ENCODE measurements around the gene SMARCC2. TPM values are rescaled to one million over a fixed set of nuclear protein-coding genes. Genes with fewer than 3 reads are reported as not detected.
A peak's percentile ranks its signal among the peaks of the same experiment; 100 is the strongest.
"Not testable (repeated sequence)": the region's sequence is repeated elsewhere in the genome, so short reads cannot be mapped to it uniquely, and the experiment has no call there.

SMARCC2 gene
- total RNA-seq, 6 donors from 2014 or later: 71.4 to 258 (median 93.9) TPM

DNA sequence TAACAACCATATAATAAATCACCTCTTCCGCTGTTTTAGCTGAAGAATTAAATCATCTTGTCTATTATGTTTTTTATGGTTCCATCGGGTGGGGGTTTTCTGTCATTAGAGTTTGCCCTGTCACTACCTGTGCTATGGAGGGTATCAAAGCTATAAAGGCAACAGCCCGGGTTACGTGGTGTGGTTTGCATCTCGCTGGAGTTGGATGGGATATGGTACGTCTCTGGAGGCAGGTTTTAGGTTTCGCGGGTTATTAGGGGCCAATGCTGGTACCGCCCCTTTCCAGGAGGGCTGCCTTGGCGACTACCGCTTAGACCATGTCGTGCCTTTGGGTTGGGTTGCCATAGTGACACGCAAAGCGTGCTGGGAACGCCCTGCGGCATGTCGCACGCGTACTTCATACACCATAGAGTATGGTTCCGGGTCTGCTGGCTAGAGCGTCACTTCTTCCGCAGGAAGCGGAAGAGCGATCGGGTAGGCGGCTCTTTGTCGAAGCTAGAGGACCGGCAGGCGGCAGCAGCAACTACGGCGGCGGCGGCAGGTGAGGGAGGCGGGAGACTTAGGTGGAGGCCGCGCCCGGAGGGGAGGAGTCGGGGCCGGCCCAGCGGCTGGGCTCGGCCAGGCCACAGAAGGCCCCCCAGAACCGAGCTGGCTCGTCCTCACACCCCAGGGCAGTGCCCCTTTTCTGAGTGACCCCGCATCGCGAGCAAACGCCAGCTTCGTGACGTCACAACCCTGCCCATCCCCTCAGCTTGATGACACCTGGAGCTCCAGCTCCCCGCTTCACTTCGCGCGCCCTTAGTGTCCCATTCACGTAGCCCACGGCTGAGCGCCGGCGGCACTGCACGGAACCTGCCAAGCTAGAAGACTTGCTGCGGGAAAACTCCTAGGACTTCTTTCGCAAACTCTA, 71.2 kb downstream of the SMARCC2 start, which contains the start of gene ZC3H10:
TSS of gene ZC3H10 (plus strand) at position 489 of the 910 bp plus-strand sequence. CDS start 2,297 bp downstream, outside the sequence.
- Histone ChIP-seq H3K27ac (peak within 1 kb of the TSS; percentile 94 to 97 (median 96)), H3K27me3 (no peaks in the 10 kb centered on the region), H3K4me1 (peaks cover 16 to 33% (median 29%) of the 10 kb centered on the region in 4 donors), H3K36me3 (peaks cover 9 to 37% (median 17%) of the 10 kb centered on the region in 4 donors), H3K4me3 (peak within 1 kb of the TSS; percentile 68 to 86 (median 74)), H3K9me3 (no peaks in the 10 kb centered on the region)
- WGBS, 2 donors: 1% methylated on average over 19 to 51 of the region's 61 CpGs
- TF ChIP-seq EP300 (IDR thresholded peaks at IDR 0.05) (peak in 2 of 4 donors; percentile 57 to 85), CTCF (IDR thresholded peaks at IDR 0.05) (peak in 5 of 6 experiments; percentile 29 to 77 (median 70)), POLR2A (IDR thresholded peaks at IDR 0.05) (peak in 3 of 4 donors; percentile 77 to 96 (median 90)), POLR2AphosphoS5 (IDR thresholded peaks at IDR 0.05) (peak; percentile 96)
- peak; percentile 95 to 100 for DNase-seq
- ATAC-seq (ENCODE audit: low FRiP score in 2 of 2): peak; percentile 93 to 97

GRCh38 chr12:56117082-56117706, 72.1 kb downstream of the SMARCC2 start:
- not testable (repeated sequence) for DNase-seq; H3K9me3 ChIP-seq; H3K27me3 ChIP-seq; ATAC-seq (ENCODE audit: low FRiP score in 2 of 2)
- H3K4me1 ChIP-seq: peaks cover 16 to 33% (median 29%) of the 10 kb centered on the region in 4 donors
- peak overlapping the region; percentile 68 to 86 (median 74) for H3K4me3 ChIP-seq
- peaks cover 9 to 44% (median 25%) of the 10 kb centered on the region in 4 donors for H3K36me3 ChIP-seq
- H3K27ac ChIP-seq: peak overlapping the region; percentile 94 to 97 (median 96)
- 3 to 4% methylated on average over 16 of the region's 16 CpGs for WGBS, 2 donors

GRCh38 chr12:56116267-56117081, 72.8 kb downstream of the SMARCC2 start, which contains the start of gene RPL41:
RPL41 (plus strand) TSS chr12:56116633.
- Histone ChIP-seq H3K9me3 (no peaks in the 10 kb centered on the region), H3K27me3 (no peaks in the 10 kb centered on the region), H3K4me1 (peaks cover 16 to 33% (median 29%) of the 10 kb centered on the region in 4 donors), H3K4me3 (peak within 1 kb of the TSS; percentile 68 to 86 (median 74)), H3K27ac (peak within 1 kb of the TSS; percentile 94 to 97 (median 96)), H3K36me3 (peaks cover 11 to 44% (median 29%) of the 10 kb centered on the region in 4 donors)
- TF ChIP-seq CTCF (IDR thresholded peaks at IDR 0.05): no peak
- TF ChIP-seq POLR2AphosphoS5 (IDR thresholded peaks at IDR 0.05): peak; percentile 99
- peak in 1 of 4 donors; percentile 73 for TF ChIP-seq EP300 (IDR thresholded peaks at IDR 0.05)
- peak; percentile 91 to 98 (median 94) for TF ChIP-seq POLR2A (IDR thresholded peaks at IDR 0.05)
- peak; percentile 92 to 96 for DNase-seq
- peak; percentile 88 for ATAC-seq (ENCODE audit: low FRiP score in 2 of 2)
- 0 to 1% methylated on average over 28 to 34 of the region's 34 CpGs for WGBS, 2 donors

DNA sequence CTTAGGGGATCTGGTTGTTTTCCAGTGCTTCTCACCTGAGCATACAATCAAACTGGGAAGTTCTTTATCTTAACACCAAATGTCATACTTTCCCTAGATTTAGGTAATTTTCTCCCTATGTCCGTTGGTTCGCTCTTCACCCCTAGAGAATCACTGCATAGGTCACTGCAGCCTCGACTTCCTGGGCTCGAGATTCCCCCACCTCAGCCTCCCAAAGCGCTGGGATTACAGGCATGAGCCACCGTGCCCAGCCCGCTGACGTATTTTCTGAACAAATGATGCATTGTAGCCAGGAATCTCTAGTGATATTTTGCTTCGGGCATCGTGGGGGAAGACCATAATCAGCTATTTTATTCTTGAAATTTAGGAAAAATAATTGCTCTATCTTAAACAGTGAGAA, 74.0 kb downstream of the SMARCC2 start:
- Histone ChIP-seq H3K27me3 (no peaks in the 10 kb centered on the region), H3K4me3 (peak overlapping the region in 3 of 4 donors; percentile 68 to 86 (median 75)), H3K27ac (peak overlapping the region; percentile 94 to 97 (median 96)), H3K4me1 (peaks cover 16 to 30% (median 27%) of the 10 kb centered on the region in 4 donors), H3K36me3 (peaks cover 16 to 44% (median 30%) of the 10 kb centered on the region in 4 donors), H3K9me3 (no peaks in the 10 kb centered on the region)
- WGBS, 2 donors: 54 to 59% methylated on average over 10 of the region's 10 CpGs
- ATAC-seq (ENCODE audit: low FRiP score in 2 of 2) (no peak), DNase-seq (no peak)
- TF ChIP-seq POLR2AphosphoS5 (IDR thresholded peaks at IDR 0.05) (no peak), CTCF (IDR thresholded peaks at IDR 0.05) (no peak), EP300 (IDR thresholded peaks at IDR 0.05) (no peak), POLR2A (IDR thresholded peaks at IDR 0.05) (no peak)
